HCT116 (cell line): ENCODE results near the gene C1orf56. TPM values are rescaled to one million over a fixed set of nuclear protein-coding genes. Genes with fewer than 3 reads are reported as not detected.
A peak's percentile ranks its signal among the peaks of the same experiment; 100 is the strongest.

Experiments
- ATAC-seq: fragments of 200-7000 bp; cut with Tn5 transposase; 2 replicates; pipeline ENCODE4 v1.9.1; 2020; ENCODE audit warnings: mild to moderate bottlenecking, moderate library complexity
- BruUV-seq: library from RNA; stranded (reverse); fragments of 400-500 nt; replicated peaks from 2 replicates; lab custom pipeline; 2021; lab: Mats Ljungman, UMichigan
- CTCF ChIA-PET: fragments of 300-600 bp; sonication (Branson Sonifier 250); formaldehyde crosslinking; loops from one replicate; lab custom pipeline; 2021; ENCODE audit warnings: antibody characterized with exemption; lab: Charles Lee
- POLR2A ChIA-PET: fragments of 300-600, 350-600 bp; sonication (Branson Sonifier 250); formaldehyde crosslinking; loops from one replicate; lab custom pipeline; 2021; ENCODE audit warnings: antibody characterized with exemption; lab: Charles Lee
- RAD21 ChIA-PET, 2 experiments: fragments of 300-600 bp; sonication (Branson Sonifier 250); formaldehyde crosslinking; loops; one replicate each; lab custom pipeline; 2023; ENCODE audit warnings: low total read pairs in 2 of 2; ENCODE audit not compliant: uncharacterized antibody in 2 of 2, unreplicated experiment in 2 of 2, low non-redundant PET in 1 of 2; lab: Charles Lee
- DNase-seq: peaks from one replicate; pipeline ENCODE4 v3.0.0-alpha.2; 2010; ENCODE audit warnings: low read depth, low spot score
- H2AFZ ChIP-seq: fragments of 200-600 bp; shearing (Covaris generic), sonication (generic); 2 replicates; pipeline ENCODE4 v1.6.1; 2017; ENCODE audit warnings: low read depth, mixed run types, mixed read lengths, antibody characterized with exemption, low read length; ENCODE audit not compliant: poor library complexity, severe bottlenecking
- H3K27ac ChIP-seq: 2 replicates; pipeline ENCODE4 v1.5.1; 2012; ENCODE audit warnings: low read depth, low read length
- H3K27me3 ChIP-seq: fragments of 200-600 bp; sonication (generic); 2 replicates; pipeline ENCODE4 v1.6.1; 2016; ENCODE audit warnings: mixed run types, low read length, mixed read lengths; ENCODE audit not compliant: insufficient read depth
- H3K36me3 ChIP-seq, 2 experiments: fragments of 200-500 bp in 1 of 2; fragments of 200-600 bp in 1 of 2; sonication (Bioruptor generic) in 1 of 2; sonication (generic) in 1 of 2; 2 replicates each; pipeline versions ENCODE4 v1.5.1 to v1.6.1; 2014 to 2016; ENCODE audit warnings: low read length in 2 of 2, inconsistent platforms in 1 of 2, mixed read lengths in 1 of 2, mixed run types in 1 of 2; ENCODE audit not compliant: insufficient read depth in 2 of 2, control insufficient read depth in 1 of 2
- H3K4me1 ChIP-seq, 2 experiments: fragments of 200-600 bp in 1 of 2; sonication (generic) in 1 of 2; 2 replicates each; pipeline versions ENCODE4 v1.5.1 to v1.6.1; 2012 to 2017; ENCODE audit warnings: low read length in 2 of 2, inconsistent platforms in 1 of 2, mild to moderate bottlenecking in 1 of 2, mixed read lengths in 1 of 2, mixed run types in 1 of 2, moderate library complexity in 1 of 2; ENCODE audit not compliant: insufficient read depth in 2 of 2, control insufficient read depth in 1 of 2
- H3K4me2 ChIP-seq: fragments of 200-600 bp; sonication (generic); 2 replicates; pipeline ENCODE4 v1.6.1; 2017; ENCODE audit warnings: mixed run types, low read length, mixed read lengths
- H3K4me3 ChIP-seq, 2 experiments: fragments of 200-600 bp in 1 of 2; sonication (generic) in 1 of 2; replicated peaks in 1 of 2; 2 replicates each; pipeline ENCODE4 v1.5.1; 2011 to 2016; ENCODE audit warnings: low read length in 2 of 2, control low read depth in 1 of 2, low read depth in 1 of 2, mild to moderate bottlenecking in 1 of 2, mixed read lengths in 1 of 2, mixed run types in 1 of 2
- H3K79me2 ChIP-seq: fragments of 200-600 bp; sonication (generic); 2 replicates; pipeline ENCODE4 v1.6.1; 2017; ENCODE audit warnings: mild to moderate bottlenecking, mixed run types, low read length, moderate library complexity, mixed read lengths; ENCODE audit not compliant: insufficient read depth
- H3K9ac ChIP-seq: fragments of 200-600 bp; sonication (generic); 2 replicates; pipeline ENCODE4 v1.6.1; 2016; ENCODE audit warnings: low read length, mixed read lengths
- H3K9me2 ChIP-seq: fragments of 200-600 bp; sonication (generic), shearing (Covaris generic); 2 replicates; pipeline ENCODE4 v1.6.1; 2017; ENCODE audit warnings: mixed run types, mild to moderate bottlenecking, moderate library complexity; ENCODE audit not compliant: insufficient read depth
- H3K9me3 ChIP-seq, 2 experiments: fragments of 200-500 bp in 1 of 2; fragments of 200-600 bp in 1 of 2; sonication (Bioruptor generic) in 1 of 2; sonication (generic) in 1 of 2; 2 replicates each; pipeline ENCODE4 v1.6.1; 2014 to 2017; ENCODE audit warnings: low read length in 2 of 2, mixed read lengths in 2 of 2, inconsistent platforms in 1 of 2, low read depth in 1 of 2, mild to moderate bottlenecking in 1 of 2, mixed run types in 1 of 2, moderate library complexity in 1 of 2; ENCODE audit not compliant: control insufficient read depth in 1 of 2, insufficient read depth in 1 of 2
- H4K20me1 ChIP-seq: fragments of 200-600 bp; sonication (generic), shearing (Covaris generic); 2 replicates; pipeline ENCODE4 v1.6.1; 2017; ENCODE audit warnings: mixed run types, mild to moderate bottlenecking, moderate library complexity; ENCODE audit not compliant: insufficient read depth
- EGR1 ChIP-seq: IDR thresholded peaks from 2 replicates; pipeline ENCODE4 v1.6.1; 2012; ENCODE audit warnings: low read depth
- POLR2A ChIP-seq: IDR thresholded peaks from 2 replicates; pipeline ENCODE4 v1.7.0; 2011; ENCODE audit warnings: borderline replicate concordance; ENCODE audit not compliant: insufficient read depth, insufficient read length; ENCODE audit errors: extremely low read depth
- POLR2AphosphoS5 ChIP-seq: IDR thresholded peaks from 2 replicates; pipeline ENCODE4 v1.6.1; 2011; ENCODE audit warnings: mild to moderate bottlenecking, low read depth, low read length, moderate library complexity
- REST ChIP-seq: IDR thresholded peaks from 2 replicates; pipeline ENCODE4 v1.6.1; 2012; ENCODE audit warnings: low read depth
- YY1 ChIP-seq: IDR thresholded peaks from 2 replicates; pipeline ENCODE4 v1.6.1; 2011; ENCODE audit warnings: low read length, low read depth, moderate library complexity, mild to moderate bottlenecking; ENCODE audit not compliant: insufficient replicate concordance; ENCODE audit errors: extremely low read depth
- ZFX ChIP-seq: fragments of 450-650 bp; IDR thresholded peaks from 2 replicates; pipeline ENCODE4 v1.6.1; 2017
- ZNF274 ChIP-seq: fragments of 200-500 bp; sonication (Bioruptor generic); IDR thresholded peaks from 2 replicates; pipeline ENCODE4 v1.6.1; 2014; ENCODE audit warnings: mild to moderate bottlenecking, low read depth, low read length, inconsistent platforms
- intact Hi-C: fragments of 100-400 bp; cut with micrococcal nuclease; formaldehyde crosslinking; loops from 2 replicates; pipeline ENCODE4 v1.10.0; 2022
- total RNA-seq: library from RNA; stranded (reverse); gene quantifications from one replicate; pipeline ENCODE4 v1.2.1, GENCODE V29; 2021; ENCODE audit not compliant: unreplicated experiment

C1orf56 gene
- total RNA-seq, 1 experiment from 2014 or later: not detected

- ATAC-seq: peak; percentile 55
- POLR2A ChIA-PET: no interaction called here
Measured at GRCh38 chr1:151048645-151049032, 1.1 kb downstream of the C1orf56 start.

More at GRCh38 chr1:151048645-151049032, 1.1 kb downstream of the C1orf56 start:
- Histone ChIP-seq H3K9ac (no peak overlapping the region), H3K4me2 (no peak overlapping the region), H3K27ac (no peak overlapping the region), H3K36me3 (peaks cover 7 to 15% of the 10 kb centered on the region in 2 experiments; a peak in 3 of 4 replicates), H3K9me2 (no peaks in the 10 kb centered on the region), H4K20me1 (no peaks in the 10 kb centered on the region), H3K4me1 (no peaks in the 10 kb centered on the region), H3K4me3 (no peak overlapping the region), H3K9me3 (no peaks in the 10 kb centered on the region), H3K27me3 (no peaks in the 10 kb centered on the region), H3K79me2 (no peaks in the 10 kb centered on the region), H2AFZ (no peak overlapping the region)
- RAD21 ChIA-PET: no interaction called here
- intact Hi-C loops: no loop called here
- CTCF ChIA-PET: no interaction called here
- DNase-seq: no peak
- no TSS peak for BruUV-seq
- TF ChIP-seq ZFX (no peak), POLR2A (no peak), EGR1 (no peak), YY1 (no peak), ZNF274 (no peak), REST (no peak), POLR2AphosphoS5 (no peak)
